Right lobe of liver (tissue), 6 donors: Measurements from ENCODE around the gene NT5DC4. TPM values are rescaled to one million over a fixed set of nuclear protein-coding genes. Genes with fewer than 3 reads are reported as not detected.

Source experiments
- ATAC-seq, 4 donors: fragments of 200-7000 bp; cut with Tn5 transposase; one replicate each; pipeline ENCODE4 v1.9.1; 2020; ENCODE audit warnings: mild to moderate bottlenecking in 4 of 4, moderate library complexity in 4 of 4
- DNase-seq, 3 donors: peaks; one replicate each; pipeline ENCODE4 v3.0.0-alpha.2; 2020
- H3K27ac ChIP-seq, 3 donors: fragments of 200-600 bp; one replicate each; pipeline ENCODE4 v1.8.0; 2022
- H3K27me3 ChIP-seq, 2 donors: fragments of 200-600 bp; one replicate each; pipeline ENCODE4 v1.8.0; 2022
- H3K36me3 ChIP-seq, 4 donors: fragments of 200-600 bp; sonication (generic) in 1 of 4; one replicate each; pipeline versions ENCODE4 v1.5.1 to v1.8.0; 2017 to 2022; ENCODE audit warnings: control low read depth in 1 of 4
- H3K4me1 ChIP-seq, 4 donors: fragments of 200-600 bp; sonication (generic) in 1 of 4; one replicate each; pipeline versions ENCODE4 v1.5.1 to v1.8.0; 2017 to 2022; ENCODE audit warnings: control low read depth in 1 of 4
- H3K4me3 ChIP-seq, 3 donors: fragments of 200-600 bp; one replicate each; pipeline ENCODE4 v1.8.0; 2022
- H3K9me3 ChIP-seq, 4 donors: fragments of 200-600 bp; sonication (generic) in 1 of 4; one replicate each; pipeline versions ENCODE4 v1.5.1 to v1.8.0; 2017 to 2022; ENCODE audit warnings: control low read depth in 1 of 4
- CTCF ChIP-seq, 4 donors: fragments of 200-600 bp in 3 of 4; fragments of 450-650 bp in 1 of 4; IDR thresholded peaks; one replicate each; pipeline versions ENCODE4 v1.5.1 to v1.8.0; 2016 to 2022; ENCODE audit warnings: antibody characterized with exemption in 4 of 4, mild to moderate bottlenecking in 2 of 4
- POLR2A ChIP-seq: fragments of 450-650 bp; IDR thresholded peaks from one replicate; pipeline ENCODE4 v1.6.1; 2017; ENCODE audit warnings: antibody characterized with exemption, mild to moderate bottlenecking
- WGBS: methylation state at CpG from one replicate; pipeline ENCODE4 v1.1.6; 2018; ENCODE audit warnings: low coverage, low lambda C conversion rate; ENCODE audit not compliant: insufficient coverage; ENCODE audit errors: missing lambda C conversion rate; 5-methylcytosine and 5-hydroxymethylcytosine counted together
- intact Hi-C, 2 donors: fragments of 100-400 bp; cut with DNase I; formaldehyde crosslinking; loops; one replicate each; pipeline versions ENCODE4 v1.11.2 to v1.14.1; 2022
- long read RNA-seq: library from polyadenylated mRNA; unstranded; transcript quantifications from one replicate; pipeline ENCODE4 v2.0.0, GENCODE V29; 2019
- total RNA-seq, 6 experiments: library from RNA; depleted of rRNA in 2 of 6; stranded (reverse); fragments of >200 nt in 2 of 6; fragmentation: NEBNext Ultra II Directional in 3 of 6; extraction: Animal tissue kit (Norgen Biotek cat#: 25700) in 3 of 6; gene quantifications; one replicate each; pipeline versions ENCODE4 v1.1.0 to v1.2.4, GENCODE V29; 2016 to 2023
- donor health status: DM: no; HTN: yes; CAD: no.
- donor health status: DM: no; HTN: no; CAD: no.
- donor health status: DM: no; HTN: no; CAD: no.
- donor health status: DM: no; HTN: yes; CAD: no.
- donor health status: DM: no; HTN: yes; CAD: no.

NT5DC4 gene
- not detected for total RNA-seq
- long read RNA-seq = 0 reads

- Histone ChIP-seq H3K27ac (no peak within 1 kb of the TSS), H3K4me3 (no peak within 1 kb of the TSS), H3K4me1 (no peaks in the 10 kb centered on the region), H3K9me3 (no peaks in the 10 kb centered on the region), H3K27me3 (no peaks in the 10 kb centered on the region), H3K36me3 (no peaks in the 10 kb centered on the region)
- DNase-seq = no peak
- WGBS = 75% methylated on average over 2 of the region's 6 CpGs
- intact Hi-C loops = loop anchor here (10.0 kb wide), 2 partner anchors 86 to 96 kb away; no protein-coding TSS in a partner anchor
- TF ChIP-seq POLR2A (no peak), CTCF (IDR thresholded peaks at IDR 0.05) (no peak)
- ATAC-seq = no peak
Observed at GRCh38 chr2:112720785-112721184, at the start of gene NT5DC4. TSS of gene NT5DC4 (plus strand) at chr2:112721020. CDS start at chr2:112721080, 60 bp downstream.

- DNase-seq (no peak), ATAC-seq (peak in 1 of 4 donors; percentile 17)
- H3K36me3 ChIP-seq = no peaks in the 10 kb centered on the region
- no peaks in the 10 kb centered on the region for H3K9me3 ChIP-seq
- peaks cover 0 to 28% (median 11%) of the 10 kb centered on the region in 4 donors for H3K4me1 ChIP-seq
- WGBS = 36% methylated on average over 2 of the region's 2 CpGs
- TF ChIP-seq POLR2A = no peak
- TF ChIP-seq CTCF (IDR thresholded peaks at IDR 0.05) = no peak
- intact Hi-C loops = no loop called here
- H3K27ac ChIP-seq = no peak overlapping the region
- H3K4me3 ChIP-seq = no peak overlapping the region
- H3K27me3 ChIP-seq = no peaks in the 10 kb centered on the region
Observed at GRCh38 chr2:112671801-112672200, 49.0 kb upstream of the NT5DC4 start.

GRCh38 chr2:112673008-112673407 lies 47.8 kb upstream of the NT5DC4 start:
- H3K36me3 ChIP-seq = no peaks in the 10 kb centered on the region
- TF ChIP-seq POLR2A (no peak), CTCF (IDR thresholded peaks at IDR 0.05) (no peak)
- 82% methylated on average over 1 of the region's 1 CpG for WGBS

GRCh38 chr2:112674229-112674628 lies 46.6 kb upstream of the NT5DC4 start:
- TF ChIP-seq CTCF (IDR thresholded peaks at IDR 0.05) = no peak
- Histone ChIP-seq H3K27me3 (no peaks in the 10 kb centered on the region), H3K4me3 (no peak overlapping the region), H3K27ac (peak overlapping the region in 1 of 3 donors; percentile 25), H3K36me3 (no peaks in the 10 kb centered on the region), H3K4me1 (peaks cover 0 to 24% (median 11%) of the 10 kb centered on the region in 4 donors), H3K9me3 (no peaks in the 10 kb centered on the region)
- WGBS = 39% methylated on average over 10 of the region's 12 CpGs
- intact Hi-C loops = no loop called here
- ATAC-seq = peak; percentile 87 to 91 (median 89)
- peak; percentile 77 to 87 (median 83) for DNase-seq

More at GRCh38 chr2:112673008-112673407, 47.8 kb upstream of the NT5DC4 start:
- no peak overlapping the region for H3K4me3 ChIP-seq
- H3K27ac ChIP-seq = no peak overlapping the region
- intact Hi-C loops = no loop called here
- no peaks in the 10 kb centered on the region for H3K27me3 ChIP-seq
- H3K4me1 ChIP-seq = peaks cover 0 to 28% (median 11%) of the 10 kb centered on the region in 4 donors
- DNase-seq = no peak
- ATAC-seq = no peak
- no peaks in the 10 kb centered on the region for H3K9me3 ChIP-seq

GRCh38 chr2:112679484-112679883 lies 41.3 kb upstream of the NT5DC4 start:
- WGBS = no CpG with 5 or more reads among the region's 3 CpGs
- no peak for ATAC-seq

More at GRCh38 chr2:112679484-112679883, 41.3 kb upstream of the NT5DC4 start:
- peaks cover 0 to 4% (median 0%) of the 10 kb centered on the region in 4 donors for H3K4me1 ChIP-seq
- TF ChIP-seq POLR2A (no peak), CTCF (IDR thresholded peaks at IDR 0.05) (no peak)
- H3K27ac ChIP-seq = no peak overlapping the region
- no peak overlapping the region for H3K4me3 ChIP-seq
- H3K9me3 ChIP-seq = no peaks in the 10 kb centered on the region
- no peaks in the 10 kb centered on the region for H3K36me3 ChIP-seq
- H3K27me3 ChIP-seq = no peaks in the 10 kb centered on the region
- DNase-seq = peak in 1 of 3 donors; percentile 36
- intact Hi-C loops = no loop called here
